Astrocyte (in vitro differentiated cells and primary cell): Measurements from ENCODE around the gene TSTD2.

ENCODE experiments used
- CTCF ChIP-seq: IDR thresholded peaks from 2 replicates; pipeline ENCODE4 v1.5.1; 2011; ENCODE audit warnings: low read depth, mild to moderate bottlenecking, inconsistent platforms, low read length, moderate library complexity; ENCODE audit not compliant: insufficient read depth
- EZH2 ChIP-seq: IDR thresholded peaks from 2 replicates; pipeline ENCODE4 v1.6.1; 2012; ENCODE audit warnings: mild to moderate bottlenecking, low read length, inconsistent platforms; ENCODE audit not compliant: insufficient read depth

DNA sequence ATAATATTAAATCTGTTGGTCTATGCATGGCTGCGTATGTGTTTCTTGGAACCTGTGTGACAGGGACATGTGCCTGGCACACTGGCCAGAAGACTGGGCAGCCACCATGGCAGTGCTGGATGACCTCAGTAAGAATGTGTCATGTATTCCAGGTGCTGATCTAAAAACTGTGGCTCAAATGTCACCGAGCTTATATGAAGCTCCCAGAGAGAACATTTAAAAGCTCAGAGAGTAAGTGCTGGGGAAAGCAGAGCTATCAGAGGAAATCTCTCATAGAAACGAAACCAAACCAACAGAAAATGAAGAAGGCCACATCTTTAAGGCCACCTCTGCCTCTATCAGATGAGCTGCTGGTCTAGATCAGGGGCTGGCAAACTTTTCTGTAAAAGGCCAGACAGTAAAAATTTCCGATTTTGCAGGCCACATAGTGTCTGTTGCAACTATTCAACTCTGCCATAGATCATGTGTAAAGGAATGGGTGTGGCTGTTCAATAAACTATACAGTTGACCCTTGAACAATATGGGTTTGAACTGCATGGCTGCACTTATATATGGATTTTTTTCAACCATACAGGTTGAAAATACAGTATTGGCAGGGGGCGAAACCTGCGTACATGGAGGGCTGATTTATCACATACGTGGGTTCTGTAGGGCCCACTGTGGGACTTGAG, 31.8 kb downstream of the TSTD2 start:
- no peak for TF ChIP-seq CTCF
- no peak for TF ChIP-seq EZH2
